Astrocyte of the spinal cord (primary cell): Measurements from ENCODE around the gene CENPC.

Experiments
- DNase-seq: peaks from one replicate; pipeline ENCODE4 v3.0.0; 2011; ENCODE audit warnings: low read depth, low spot score
- H3K4me3 ChIP-seq: 2 replicates; pipeline ENCODE4 v1.5.1; 2011; ENCODE audit warnings: low read depth, mild to moderate bottlenecking, low read length, moderate library complexity
- CTCF ChIP-seq: IDR thresholded peaks from 2 replicates; pipeline ENCODE4 v1.5.1; 2012; ENCODE audit warnings: low read depth, mild to moderate bottlenecking, low read length, inconsistent platforms
- in situ Hi-C: cut with HindIII; loops from 2 replicates; pipeline ENCODE4 v1.10.0; 2017; ENCODE audit warnings: low sequenced_read_pairs

The CENPC gene

DNA sequence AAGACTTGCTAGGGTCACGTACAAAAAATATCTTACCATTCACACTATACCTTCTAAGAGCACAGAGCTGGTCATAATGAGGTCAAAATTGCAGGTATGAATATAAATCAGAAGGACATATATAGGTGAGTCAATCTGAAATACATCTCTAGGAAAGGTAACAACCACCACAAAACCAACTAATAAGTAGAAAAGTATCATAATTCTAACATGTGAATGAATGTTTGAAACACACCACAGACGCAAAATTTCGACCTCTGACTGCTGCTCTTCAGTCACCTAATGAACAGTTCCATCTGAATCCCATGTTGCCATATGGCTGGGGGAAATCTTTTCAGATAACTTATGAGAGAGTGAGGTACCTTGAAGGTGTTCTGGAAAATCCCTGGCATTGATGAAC lies 35.3 kb upstream of the CENPC start:
- in situ Hi-C loops = no loop called here
- DNase-seq = no peak

GRCh38 chr4:67576538-67576937 lies 31.2 kb upstream of the CENPC start:
- no peak for DNase-seq
- no peak for TF ChIP-seq CTCF
- in situ Hi-C loops = no loop called here
- no peak overlapping the region for H3K4me3 ChIP-seq

More for the DNA sequence above, 35.3 kb upstream of the CENPC start:
- no peak for TF ChIP-seq CTCF
- no peak overlapping the region for H3K4me3 ChIP-seq

DNA sequence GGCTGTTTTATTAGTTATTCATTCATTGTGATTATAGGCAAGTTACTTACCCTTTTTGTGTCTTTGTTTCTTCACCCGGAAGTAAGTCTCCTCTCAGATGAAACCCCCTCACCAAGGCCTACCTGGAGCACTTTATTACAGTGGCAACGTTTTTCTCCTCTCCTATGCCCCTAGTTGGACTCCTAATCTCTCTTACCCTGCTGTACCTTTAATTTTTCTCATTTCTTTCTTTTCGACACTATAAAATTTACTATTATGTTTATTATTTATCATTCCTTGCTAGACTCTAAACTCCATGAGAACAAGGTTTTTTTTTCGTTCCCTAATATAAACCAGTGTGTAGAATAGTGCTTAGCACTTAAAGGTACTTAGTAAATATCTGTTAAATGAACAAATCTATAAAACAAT lies 30.8 kb upstream of the CENPC start:
- no peak for DNase-seq
- in situ Hi-C loops = no loop called here
- TF ChIP-seq CTCF = no peak
- no peak overlapping the region for H3K4me3 ChIP-seq

DNA sequence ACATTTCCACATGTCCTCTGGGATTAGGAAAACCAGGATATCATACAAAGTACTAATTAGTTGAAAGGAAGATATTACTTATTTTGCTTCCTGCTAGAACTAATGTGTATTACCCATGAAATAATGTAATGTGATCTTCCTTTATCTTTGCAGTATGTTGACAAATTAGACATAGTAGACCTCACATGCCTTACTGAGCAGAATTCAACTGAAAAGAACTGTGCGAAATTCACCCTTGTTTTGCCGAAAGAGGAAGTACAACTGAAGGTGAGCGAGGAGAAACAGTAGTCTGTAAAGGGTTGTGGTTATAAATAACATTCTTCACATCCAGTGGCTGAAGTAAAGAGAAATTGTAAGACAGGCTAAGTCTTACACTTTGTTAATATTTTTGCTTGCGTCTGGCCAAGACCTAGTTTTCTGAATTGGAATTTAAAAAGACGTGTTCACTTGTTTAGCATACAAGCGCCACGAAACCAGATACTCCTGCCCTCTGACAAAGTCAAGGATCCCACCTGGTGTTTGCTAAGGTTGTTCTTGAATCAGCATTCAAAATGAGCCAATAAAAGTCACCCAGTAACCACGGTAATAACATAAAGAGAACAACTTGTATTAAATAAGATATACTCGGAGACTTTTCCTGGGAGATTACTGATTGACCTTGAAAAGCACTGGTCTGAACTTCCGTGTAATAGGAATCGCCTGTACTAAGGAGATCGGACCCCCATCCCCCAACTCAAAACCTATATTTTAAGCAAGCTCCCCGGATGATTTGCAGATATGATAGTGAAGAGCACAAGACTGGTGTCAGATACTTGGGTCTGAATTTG lies 30.1 kb upstream of the CENPC start:
- no peak overlapping the region for H3K4me3 ChIP-seq
- no peak for DNase-seq
- no peak for TF ChIP-seq CTCF
- in situ Hi-C loops = no loop called here

DNA sequence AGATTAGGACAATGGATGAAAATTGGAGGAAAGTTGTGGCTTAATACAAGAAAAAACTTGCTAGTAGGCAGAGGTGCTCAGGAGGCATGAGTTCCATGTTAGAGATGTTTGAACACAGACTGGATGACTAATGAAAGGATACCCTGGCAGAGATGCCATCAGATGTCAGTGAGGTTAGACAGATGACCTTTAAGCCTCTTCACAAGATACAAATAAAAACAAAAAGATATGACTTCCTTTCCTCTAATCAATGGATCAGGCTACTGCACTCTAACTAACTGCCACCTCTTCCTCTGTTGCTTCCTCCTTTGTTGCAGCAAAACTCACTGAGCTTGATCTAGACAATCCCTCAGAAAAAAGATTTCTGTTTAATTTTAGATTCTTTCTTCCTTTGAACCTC lies 27.9 kb upstream of the CENPC start:
- in situ Hi-C loops = no loop called here
- no peak for DNase-seq
- TF ChIP-seq CTCF = no peak
- no peak overlapping the region for H3K4me3 ChIP-seq

- in situ Hi-C loops = no loop called here
Measured at GRCh38 chr4:67571975-67572374, 26.7 kb upstream of the CENPC start.

More at GRCh38 chr4:67571975-67572374, 26.7 kb upstream of the CENPC start:
- no peak for DNase-seq
- no peak overlapping the region for H3K4me3 ChIP-seq
- TF ChIP-seq CTCF = no peak
